Effector memory CD4-positive, alpha-beta T cell (primary cell): Measurements from ENCODE around the gene CNPY4.
A peak's percentile ranks its signal among the peaks of the same experiment; 100 is the strongest.

Experiments used
- DNase-seq, 3 donors: peaks; one replicate each; pipeline ENCODE4 v3.0.0-alpha.2; 2020
- H3K27ac ChIP-seq: 2 replicates; pipeline ENCODE4 v1.7.0; 2013; ENCODE audit warnings: mild to moderate bottlenecking, low read length, moderate library complexity; ENCODE audit not compliant: insufficient read depth, poor library complexity, severe bottlenecking
- H3K27me3 ChIP-seq: replicated peaks from 2 replicates; pipeline ENCODE4 v1.7.0; 2013; ENCODE audit warnings: mild to moderate bottlenecking, low read length; ENCODE audit not compliant: insufficient read depth, control insufficient read depth, poor library complexity, severe bottlenecking
- H3K36me3 ChIP-seq: 2 replicates; pipeline ENCODE4 v1.7.0; 2013; ENCODE audit warnings: mild to moderate bottlenecking, low read length, moderate library complexity; ENCODE audit not compliant: control insufficient read depth, insufficient read depth
- H3K4me1 ChIP-seq: 2 replicates; pipeline ENCODE4 v1.7.0; 2013; ENCODE audit warnings: low read length, mild to moderate bottlenecking; ENCODE audit not compliant: control insufficient read depth, insufficient read depth, poor library complexity, severe bottlenecking
- H3K4me3 ChIP-seq: 2 replicates; pipeline ENCODE4 v1.7.0; 2013; ENCODE audit warnings: low read length, low read depth, mild to moderate bottlenecking; ENCODE audit not compliant: insufficient read depth, poor library complexity, severe bottlenecking
- H3K9me3 ChIP-seq: 2 replicates; pipeline ENCODE4 v1.7.0; 2013; ENCODE audit warnings: mild to moderate bottlenecking, low read length, moderate library complexity; ENCODE audit not compliant: control insufficient read depth

CNPY4 gene

DNA sequence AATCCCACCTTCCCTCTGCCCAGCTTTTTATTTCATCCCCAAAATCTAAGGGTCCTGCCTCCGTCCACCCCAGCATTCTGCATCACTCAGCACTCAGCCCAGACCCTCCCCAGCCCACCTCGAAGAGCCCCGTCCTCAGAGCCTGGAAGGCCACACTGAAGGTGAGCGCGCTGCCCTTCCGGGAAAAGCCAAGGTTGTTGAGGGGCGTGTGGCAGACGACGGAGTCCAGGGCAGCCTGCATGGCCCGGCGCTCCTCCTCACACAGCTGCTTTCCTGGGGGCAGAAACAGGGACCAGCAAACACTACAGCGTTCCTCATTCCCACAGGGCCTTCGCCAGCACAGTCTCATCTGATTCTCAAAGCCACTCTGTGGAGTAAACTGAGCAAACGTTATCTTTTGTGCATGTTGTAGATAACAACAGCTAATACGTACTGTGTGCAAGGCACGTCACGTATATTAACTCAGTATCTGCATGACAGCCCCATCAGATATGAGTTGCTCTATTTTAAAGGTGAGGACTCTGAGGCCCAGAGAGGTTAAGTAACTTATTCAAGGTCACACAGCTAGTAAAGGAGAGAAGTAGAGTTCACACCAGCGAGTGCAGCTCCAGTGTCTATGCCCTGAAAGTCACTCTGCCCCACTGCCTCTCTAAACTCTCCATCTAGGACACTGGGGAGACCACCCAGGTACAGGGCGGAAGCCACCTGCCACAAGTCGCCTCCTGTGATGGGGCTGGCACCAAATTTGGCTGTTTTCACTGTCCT, 36.3 kb downstream of the CNPY4 start:
- Histone ChIP-seq H3K27ac (peak overlapping the region; percentile 89), H3K4me1 (peaks cover 21% of the 10 kb centered on the region), H3K36me3 (peaks cover 37% of the 10 kb centered on the region), H3K4me3 (no peak overlapping the region), H3K27me3 (no peaks in the 10 kb centered on the region), H3K9me3 (no peaks in the 10 kb centered on the region)
- DNase-seq, result no peak

DNA sequence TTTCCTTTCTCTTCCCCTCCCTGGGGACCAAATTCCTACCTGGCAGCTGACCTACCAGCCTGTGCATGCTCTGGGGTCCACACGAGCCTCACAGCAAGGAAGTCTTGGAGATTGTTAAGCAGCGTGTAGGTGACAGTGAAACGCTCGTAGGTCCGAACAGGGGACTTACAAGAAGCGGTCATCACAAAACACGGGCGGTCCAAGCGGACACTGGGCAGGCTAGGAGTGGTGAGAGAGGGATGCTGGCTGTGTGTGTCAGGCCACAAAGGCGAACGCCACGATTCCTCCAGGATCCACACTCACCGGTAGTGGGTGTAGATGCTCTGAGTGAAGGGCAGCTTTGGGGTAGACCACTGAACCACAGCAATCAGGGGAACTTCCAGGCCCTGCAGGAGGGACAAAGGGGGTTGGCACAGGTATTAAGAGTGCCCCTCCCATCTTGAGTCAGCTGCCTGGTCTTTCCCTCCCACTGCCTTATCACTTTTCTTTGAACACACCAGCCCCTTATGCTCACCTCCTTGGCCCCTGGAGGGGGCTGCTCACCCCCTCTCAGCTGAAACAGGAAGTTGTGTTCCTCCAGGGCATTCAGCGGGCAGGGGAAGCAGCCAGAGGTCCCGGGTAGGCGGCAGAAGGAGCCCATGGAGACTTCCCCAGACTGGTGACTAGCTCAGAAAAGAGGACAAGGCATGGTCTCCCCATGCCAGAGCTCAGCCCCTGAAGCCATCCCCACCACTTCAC, 37.1 kb downstream of the CNPY4 start:
- H3K9me3 ChIP-seq, result no peaks in the 10 kb centered on the region
- H3K36me3 ChIP-seq, result peaks cover 37% of the 10 kb centered on the region
- peak overlapping the region; percentile 89 for H3K27ac ChIP-seq
- DNase-seq, result peak in 1 of 3 donors; percentile 12
- H3K4me3 ChIP-seq, result no peak overlapping the region
- no peaks in the 10 kb centered on the region for H3K27me3 ChIP-seq
- peaks cover 21% of the 10 kb centered on the region for H3K4me1 ChIP-seq

DNA sequence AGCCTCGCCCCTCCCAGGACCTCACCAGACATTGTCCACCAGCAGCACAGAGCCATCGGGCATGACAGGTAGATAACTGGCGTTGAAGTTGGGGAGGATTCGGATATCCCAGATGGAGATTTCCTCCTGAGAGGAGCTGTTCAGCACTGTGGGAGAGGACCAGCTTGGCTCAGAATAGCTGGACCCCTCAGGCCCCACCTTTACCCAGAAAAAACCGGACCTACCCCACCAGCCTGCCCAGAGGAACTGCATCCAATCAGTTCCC, 37.6 kb downstream of the CNPY4 start:
- Histone ChIP-seq H3K9me3 (no peaks in the 10 kb centered on the region), H3K27me3 (no peaks in the 10 kb centered on the region), H3K4me3 (no peak overlapping the region), H3K4me1 (peaks cover 21% of the 10 kb centered on the region), H3K36me3 (peaks cover 34% of the 10 kb centered on the region), H3K27ac (peak overlapping the region; percentile 89)
- DNase-seq, result no peak

DNA sequence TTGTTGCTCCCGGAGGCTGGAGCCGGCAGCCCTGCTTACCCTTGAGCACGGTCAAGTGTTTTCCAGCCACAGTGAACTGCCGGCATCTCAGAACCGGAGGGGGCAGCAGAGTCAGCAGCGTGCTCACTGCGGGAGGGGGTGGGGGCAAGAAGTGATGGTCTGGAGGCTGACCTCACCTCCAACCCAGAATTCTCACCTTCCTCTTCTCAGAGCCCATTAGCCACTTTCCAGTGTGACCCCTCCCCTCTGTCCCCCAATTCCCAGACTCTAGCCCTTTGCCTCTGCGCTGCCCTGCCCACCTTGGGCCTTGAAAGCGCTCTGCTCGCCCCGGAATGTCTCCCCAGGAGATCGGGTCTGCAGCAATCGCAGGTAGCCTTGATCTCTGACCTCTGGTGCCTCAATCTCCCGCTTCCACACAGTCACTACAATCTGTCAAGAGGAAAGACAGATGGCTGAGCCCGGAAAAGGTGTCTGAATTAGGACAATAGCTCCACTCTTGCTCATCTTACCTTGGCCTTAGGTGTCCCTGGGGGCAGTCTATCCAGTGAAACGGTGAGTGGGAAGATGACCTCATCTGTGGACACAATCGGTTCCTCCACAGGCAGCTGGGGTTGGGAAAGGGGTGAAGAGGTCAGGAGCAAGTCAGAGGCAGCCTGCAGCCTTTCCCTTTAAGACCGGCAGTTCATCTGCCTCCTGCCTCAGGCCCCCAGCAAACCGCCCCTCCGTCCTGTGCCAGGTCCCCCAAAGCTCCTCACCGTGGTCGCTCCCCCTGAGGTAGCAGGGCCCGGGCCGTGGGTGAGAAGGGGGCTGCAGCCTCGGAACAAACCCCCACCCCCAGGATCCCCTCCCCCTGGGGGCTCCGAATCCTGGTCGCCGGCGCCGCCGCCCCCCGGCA, 38.1 kb downstream of the CNPY4 start:
- DNase-seq, result no peak
- H3K27ac ChIP-seq, result peak overlapping the region; percentile 89
- peaks cover 18% of the 10 kb centered on the region for H3K4me1 ChIP-seq
- H3K9me3 ChIP-seq, result no peaks in the 10 kb centered on the region
- peak overlapping the region; percentile 96 for H3K4me3 ChIP-seq
- H3K36me3 ChIP-seq, result peaks cover 34% of the 10 kb centered on the region
- no peaks in the 10 kb centered on the region for H3K27me3 ChIP-seq

DNA sequence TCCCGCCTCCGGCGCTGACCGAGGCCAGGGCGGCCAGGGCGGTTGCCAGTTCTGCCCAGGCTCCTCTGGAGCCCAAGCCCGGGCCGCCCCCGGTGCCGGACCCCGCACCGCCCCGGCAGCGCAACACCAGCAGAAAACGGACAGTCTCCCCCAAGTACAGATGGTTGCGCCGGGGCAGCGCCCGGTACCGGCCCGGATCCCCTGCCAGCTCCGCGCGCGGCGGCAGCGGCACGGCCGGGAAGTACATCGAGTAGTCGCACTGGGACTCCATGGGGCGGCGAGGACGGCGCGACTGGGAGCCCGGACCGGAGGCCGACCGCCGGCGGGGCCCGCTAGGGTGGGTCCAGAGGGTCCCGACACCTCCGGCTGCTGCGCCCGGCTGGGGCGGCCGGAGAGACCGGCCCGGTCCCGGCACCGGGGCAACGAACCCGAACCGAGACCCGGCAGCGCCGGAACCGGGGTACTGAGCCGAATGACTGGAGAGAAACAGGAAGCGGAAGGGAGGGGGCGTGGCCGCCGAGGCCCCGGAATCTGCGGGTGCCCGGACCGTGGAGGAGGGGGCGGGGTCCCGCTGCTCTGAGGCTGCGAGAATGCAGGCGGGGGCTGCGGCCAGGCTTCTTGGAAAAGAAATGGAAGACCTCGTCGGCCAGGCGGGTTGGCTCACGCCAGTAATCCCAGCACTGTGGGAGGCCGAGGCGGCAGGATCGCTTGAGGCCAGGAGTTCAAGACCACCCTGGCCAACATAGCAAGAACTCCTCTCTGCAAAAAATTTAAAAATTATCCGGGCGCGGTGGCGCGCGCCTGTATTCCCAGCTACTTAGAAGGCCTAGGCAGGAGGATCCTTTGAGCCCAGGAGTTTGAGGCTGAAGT, 39.0 kb downstream of the CNPY4 start, which contains the start of gene TRAPPC14:
Gene TRAPPC14, minus strand, starts transcription at position 495 of the 870 bp plus-strand sequence. Its CDS starts 224 bp downstream, at position 271.
- peak within 1 kb of the TSS; percentile 96 for H3K4me3 ChIP-seq
- H3K27me3 ChIP-seq, result no peaks in the 10 kb centered on the region
- peak within 1 kb of the TSS; percentile 89 for H3K27ac ChIP-seq
- H3K9me3 ChIP-seq, result no peaks in the 10 kb centered on the region
- peaks cover 26% of the 10 kb centered on the region for H3K4me1 ChIP-seq
- peaks cover 29% of the 10 kb centered on the region for H3K36me3 ChIP-seq
- peak; percentile 72 to 87 (median 81) for DNase-seq

DNA sequence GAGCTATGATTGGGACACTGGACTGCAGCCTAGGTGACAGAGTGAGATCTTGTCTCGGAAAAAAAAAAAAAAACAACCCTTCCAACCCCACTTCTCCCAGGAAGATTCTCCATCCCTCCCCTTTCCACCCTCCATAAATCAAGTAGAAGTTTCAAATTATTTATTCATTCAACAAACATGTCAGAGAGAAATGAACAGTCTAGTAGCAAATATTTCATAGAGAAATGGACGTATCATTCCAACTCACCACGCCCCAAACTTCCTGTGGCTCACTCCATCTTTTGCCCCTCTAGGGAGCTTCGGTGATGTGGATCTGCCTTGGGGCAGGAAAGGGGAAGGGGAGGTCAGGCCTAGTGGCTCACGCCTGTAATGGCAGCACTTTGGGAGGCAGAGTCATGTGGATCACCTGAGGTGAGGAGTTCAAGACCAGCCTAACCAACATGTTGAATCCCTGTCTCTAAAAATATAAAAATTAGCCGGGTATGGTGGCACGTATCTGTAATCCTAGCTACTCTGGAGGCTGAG, 39.7 kb downstream of the CNPY4 start:
- H3K36me3 ChIP-seq, result peaks cover 22% of the 10 kb centered on the region
- peaks cover 32% of the 10 kb centered on the region for H3K4me1 ChIP-seq
- DNase-seq, result no peak
- H3K27ac ChIP-seq, result peak overlapping the region; percentile 89
- H3K4me3 ChIP-seq, result peak overlapping the region; percentile 96
- no peaks in the 10 kb centered on the region for H3K27me3 ChIP-seq
- no peaks in the 10 kb centered on the region for H3K9me3 ChIP-seq

- Histone ChIP-seq H3K4me3 (no peak overlapping the region), H3K9me3 (no peaks in the 10 kb centered on the region), H3K27ac (no peak overlapping the region), H3K27me3 (no peaks in the 10 kb centered on the region), H3K36me3 (peaks cover 14% of the 10 kb centered on the region), H3K4me1 (peaks cover 34% of the 10 kb centered on the region)
- DNase-seq, result no peak
These were observed 40.6 kb downstream of the CNPY4 start for GRCh38 chr7:100160067-100160466.

DNA sequence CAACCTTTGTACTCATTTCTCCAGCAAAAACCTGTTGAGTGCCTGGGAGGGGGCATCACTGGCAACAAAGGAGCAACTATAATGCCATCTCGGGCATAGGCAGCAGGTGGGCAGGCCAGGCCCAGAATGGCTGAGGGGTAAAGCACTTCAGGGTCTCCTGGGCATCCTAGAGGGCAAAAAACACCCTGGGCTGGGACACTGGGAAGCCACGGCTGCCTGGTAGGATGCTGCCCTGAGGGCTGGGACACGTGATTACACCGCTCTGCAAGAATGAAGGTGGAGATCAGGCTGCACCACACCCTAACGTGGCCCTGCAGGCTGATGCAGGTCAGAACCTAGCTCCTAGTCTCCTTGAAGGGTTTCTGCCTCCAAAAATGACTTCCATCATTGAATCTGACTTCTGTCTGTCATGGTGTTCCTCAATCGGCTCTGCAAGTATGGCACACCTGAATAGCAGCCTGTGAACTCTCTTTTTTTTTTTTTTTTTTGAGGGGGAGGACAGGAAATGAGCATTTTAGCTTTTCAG, 43.6 kb downstream of the CNPY4 start:
- H3K27me3 ChIP-seq, result no peaks in the 10 kb centered on the region
- no peak for DNase-seq
- H3K4me3 ChIP-seq, result no peak overlapping the region
- H3K36me3 ChIP-seq, result no peaks in the 10 kb centered on the region
- peaks cover 43% of the 10 kb centered on the region for H3K4me1 ChIP-seq
- peak overlapping the region; percentile 38 for H3K27ac ChIP-seq
- no peaks in the 10 kb centered on the region for H3K9me3 ChIP-seq

DNA sequence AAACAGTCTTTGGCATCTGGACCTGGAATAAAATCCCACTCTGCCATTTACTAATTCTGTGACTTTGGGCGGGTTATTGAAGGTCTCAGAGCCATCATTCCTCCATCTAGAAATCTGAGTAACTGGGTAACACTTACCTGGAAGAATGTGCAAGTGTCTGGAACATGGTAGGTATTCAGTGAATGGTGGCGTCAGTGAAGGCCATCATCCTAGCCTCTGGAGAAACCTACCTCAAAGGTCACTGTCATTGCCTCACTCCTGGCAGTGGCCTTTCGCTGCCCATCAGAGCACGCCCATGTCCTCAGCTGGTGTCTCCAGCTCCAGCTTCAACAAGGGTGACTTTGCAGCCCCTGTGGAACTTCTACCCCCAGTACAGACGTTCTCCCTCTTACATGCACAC, 44.4 kb downstream of the CNPY4 start:
- no peak for DNase-seq
- H3K4me3 ChIP-seq, result no peak overlapping the region
- no peaks in the 10 kb centered on the region for H3K9me3 ChIP-seq
- peak overlapping the region; percentile 38 for H3K27ac ChIP-seq
- H3K4me1 ChIP-seq, result peaks cover 47% of the 10 kb centered on the region
- H3K36me3 ChIP-seq, result no peaks in the 10 kb centered on the region
- H3K27me3 ChIP-seq, result no peaks in the 10 kb centered on the region
